Mucosa of descending colon (tissue), 3 donors: Measurements from ENCODE around the gene GSE1. TPM values are rescaled to one million over a fixed set of nuclear protein-coding genes. Genes with fewer than 3 reads are reported as not detected.
A peak's percentile ranks its signal among the peaks of the same experiment; 100 is the strongest.

Experiments
- ATAC-seq: fragments of 200-7000 bp; cut with Tn5 transposase; one replicate; pipeline ENCODE4 v1.9.1; 2020; ENCODE audit warnings: mild to moderate bottlenecking, moderate library complexity
- DNase-seq, 3 donors: peaks; one replicate each; pipeline ENCODE4 v3.0.0-alpha.2; 2020
- H3K36me3 ChIP-seq: fragments of 200-600 bp; one replicate; pipeline ENCODE4 v1.8.0; 2021; ENCODE audit warnings: low read depth, mild to moderate bottlenecking
- H3K4me1 ChIP-seq: fragments of 200-600 bp; one replicate; pipeline ENCODE4 v1.8.0; 2021; ENCODE audit warnings: low read depth, mild to moderate bottlenecking
- H3K4me3 ChIP-seq: fragments of 200-600 bp; one replicate; pipeline ENCODE4 v1.8.0; 2021; ENCODE audit warnings: mild to moderate bottlenecking
- H3K9me3 ChIP-seq: fragments of 200-600 bp; one replicate; pipeline ENCODE4 v1.8.0; 2021; ENCODE audit warnings: mild to moderate bottlenecking
- intact Hi-C, 2 donors: fragments of 100-400 bp; cut with DNase I in 1 of 2; cut with micrococcal nuclease in 1 of 2; formaldehyde crosslinking; loops; one replicate each; pipeline versions ENCODE4 v1.11.0 to v1.11.1; 2022; cut with DNase I, micrococcal nuclease
- total RNA-seq, 3 donors: library from RNA; stranded (reverse); fragmentation: NEBNext Ultra II Directional in 2 of 3; extraction: Animal tissue kit (Norgen Biotek cat#: 25700) in 2 of 3; gene quantifications; one replicate each; pipeline versions ENCODE4 v1.2.1 to v1.2.4, GENCODE V29; 2021 to 2023
- TF ChIP-seq, protein P1 (sequence below): fragments of 200-600 bp; IDR thresholded peaks from one replicate; pipeline ENCODE4 v1.8.0; 2022; ENCODE audit warnings: antibody characterized with exemption, mild to moderate bottlenecking
- donor health status: DM: no; HTN: no; CAD: no; lungs with moderate emphysema.
- donor health status: DM: no; HTN: no; CAD: no.
- donor health status: DM: no; HTN: yes; CAD: no.

The GSE1 gene
- total RNA-seq, 3 donors from 2014 or later, result 107 to 122 (median 107) TPM

DNA sequence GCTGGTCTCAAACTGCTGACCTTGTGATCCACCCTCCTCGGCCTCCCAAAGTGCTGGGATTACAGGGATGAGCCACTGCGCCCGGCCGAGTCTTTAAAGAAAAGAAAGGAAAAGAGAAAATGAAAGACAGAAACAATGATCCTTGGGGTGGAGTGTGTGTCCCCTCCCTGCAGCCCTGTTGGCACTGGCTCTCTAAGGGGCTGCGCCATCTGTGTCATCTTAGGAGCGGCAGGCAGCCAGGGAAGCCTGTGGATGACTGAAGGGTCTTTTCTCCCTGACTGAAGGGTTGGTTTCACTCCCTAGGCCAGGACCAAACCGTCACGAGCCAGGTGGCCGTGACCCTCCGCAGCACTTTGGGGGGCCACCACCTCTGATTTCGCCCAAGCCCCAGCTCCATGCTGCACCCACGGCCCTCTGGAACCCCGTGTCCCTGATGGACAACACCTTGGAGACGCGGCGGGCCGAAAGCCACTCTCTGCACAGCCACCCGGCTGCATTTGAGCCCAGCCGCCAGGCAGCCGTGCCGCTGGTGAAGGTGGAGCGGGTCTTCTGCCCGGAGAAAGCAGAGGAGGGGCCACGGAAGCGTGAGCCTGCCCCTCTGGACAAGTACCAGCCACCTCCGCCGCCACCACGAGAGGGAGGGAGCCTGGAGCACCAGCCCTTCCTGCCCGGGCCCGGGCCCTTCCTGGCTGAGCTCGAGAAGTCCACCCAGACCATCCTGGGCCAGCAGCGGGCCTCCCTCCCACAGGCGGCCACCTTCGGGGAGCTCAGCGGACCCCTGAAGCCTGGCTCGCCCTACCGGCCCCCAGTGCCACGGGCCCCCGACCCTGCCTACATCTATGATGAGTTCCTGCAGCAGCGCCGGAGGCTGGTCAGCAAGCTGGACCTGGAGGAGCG is 48.0 kb downstream of the GSE1 start:
- intact Hi-C loops, result no loop called here
- Histone ChIP-seq H3K4me3 (no peak overlapping the region), H3K4me1 (no peaks in the 10 kb centered on the region), H3K9me3 (no peaks in the 10 kb centered on the region), H3K36me3 (peaks cover 25% of the 10 kb centered on the region)
- TF ChIP-seq, protein P1, sequence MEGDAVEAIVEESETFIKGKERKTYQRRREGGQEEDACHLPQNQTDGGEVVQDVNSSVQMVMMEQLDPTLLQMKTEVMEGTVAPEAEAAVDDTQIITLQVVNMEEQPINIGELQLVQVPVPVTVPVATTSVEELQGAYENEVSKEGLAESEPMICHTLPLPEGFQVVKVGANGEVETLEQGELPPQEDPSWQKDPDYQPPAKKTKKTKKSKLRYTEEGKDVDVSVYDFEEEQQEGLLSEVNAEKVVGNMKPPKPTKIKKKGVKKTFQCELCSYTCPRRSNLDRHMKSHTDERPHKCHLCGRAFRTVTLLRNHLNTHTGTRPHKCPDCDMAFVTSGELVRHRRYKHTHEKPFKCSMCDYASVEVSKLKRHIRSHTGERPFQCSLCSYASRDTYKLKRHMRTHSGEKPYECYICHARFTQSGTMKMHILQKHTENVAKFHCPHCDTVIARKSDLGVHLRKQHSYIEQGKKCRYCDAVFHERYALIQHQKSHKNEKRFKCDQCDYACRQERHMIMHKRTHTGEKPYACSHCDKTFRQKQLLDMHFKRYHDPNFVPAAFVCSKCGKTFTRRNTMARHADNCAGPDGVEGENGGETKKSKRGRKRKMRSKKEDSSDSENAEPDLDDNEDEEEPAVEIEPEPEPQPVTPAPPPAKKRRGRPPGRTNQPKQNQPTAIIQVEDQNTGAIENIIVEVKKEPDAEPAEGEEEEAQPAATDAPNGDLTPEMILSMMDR, result no peak
- no peak for ATAC-seq
- peak in 2 of 3 donors; percentile 27 to 49 for DNase-seq

DNA sequence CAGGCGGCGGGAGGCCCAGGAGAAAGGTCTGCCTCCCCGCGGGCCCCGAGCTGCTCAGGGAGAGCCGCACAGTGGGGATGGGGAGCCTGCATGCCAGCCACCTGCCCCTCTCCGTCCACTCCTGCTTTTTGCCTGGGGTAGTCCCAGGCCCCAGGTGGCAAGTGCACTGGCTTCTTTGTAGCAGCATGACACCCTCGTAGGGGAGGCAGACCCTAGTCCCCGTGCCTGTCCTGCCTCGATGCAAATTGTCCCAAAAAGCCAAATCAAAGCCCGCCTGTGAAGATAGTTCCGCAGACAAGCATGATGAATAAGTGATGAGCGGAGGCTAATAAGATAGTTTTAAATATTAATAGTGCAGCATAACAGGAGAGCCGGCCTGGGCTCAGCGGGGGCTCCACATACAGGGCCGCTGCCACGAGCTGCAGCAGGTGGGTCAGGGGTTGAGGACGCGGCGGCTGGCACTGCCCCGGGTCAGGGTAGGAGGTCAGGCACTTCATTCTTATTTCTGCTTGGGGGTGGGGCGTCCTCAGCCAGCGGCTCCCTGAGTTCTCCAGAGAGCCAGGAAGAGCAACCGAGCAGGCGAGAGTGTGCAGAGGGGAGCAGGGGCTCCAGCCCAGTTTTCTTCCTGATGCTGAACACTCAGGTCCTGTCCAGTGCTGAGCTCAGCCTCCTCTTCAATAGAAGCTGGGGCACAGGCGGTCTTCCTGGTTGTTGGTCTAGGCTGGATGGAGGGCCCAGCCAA is 48.8 kb downstream of the GSE1 start:
- no peak overlapping the region for H3K4me3 ChIP-seq
- H3K36me3 ChIP-seq, result peaks cover 19% of the 10 kb centered on the region
- TF ChIP-seq, protein P1, result no peak
- H3K4me1 ChIP-seq, result no peaks in the 10 kb centered on the region
- intact Hi-C loops, result no loop called here
- DNase-seq (peak in 2 of 3 donors; percentile 21 to 39), ATAC-seq (no peak)
- H3K9me3 ChIP-seq, result no peaks in the 10 kb centered on the region

DNA sequence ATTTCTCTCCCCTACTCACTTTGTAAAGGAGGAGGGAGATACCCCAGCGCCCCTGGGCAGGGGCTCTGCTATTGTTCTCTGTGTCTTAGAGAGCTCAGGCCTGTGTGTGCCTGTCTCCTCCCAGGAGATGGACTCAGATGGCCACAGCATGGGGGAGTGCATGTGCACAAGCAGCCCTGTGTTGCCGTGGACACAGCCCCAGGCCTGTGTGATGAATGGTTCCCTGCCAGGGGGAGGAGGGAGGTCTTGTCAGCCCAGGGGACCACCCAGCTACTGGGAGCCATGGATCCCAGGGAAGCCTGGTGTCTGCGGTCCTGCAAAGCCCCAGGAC is 49.3 kb downstream of the GSE1 start:
- TF ChIP-seq, protein P1, result no peak
- Histone ChIP-seq H3K4me3 (no peak overlapping the region), H3K4me1 (no peaks in the 10 kb centered on the region), H3K36me3 (peaks cover 19% of the 10 kb centered on the region), H3K9me3 (no peaks in the 10 kb centered on the region)
- intact Hi-C loops, result no loop called here
- ATAC-seq (no peak), DNase-seq (no peak)

DNA sequence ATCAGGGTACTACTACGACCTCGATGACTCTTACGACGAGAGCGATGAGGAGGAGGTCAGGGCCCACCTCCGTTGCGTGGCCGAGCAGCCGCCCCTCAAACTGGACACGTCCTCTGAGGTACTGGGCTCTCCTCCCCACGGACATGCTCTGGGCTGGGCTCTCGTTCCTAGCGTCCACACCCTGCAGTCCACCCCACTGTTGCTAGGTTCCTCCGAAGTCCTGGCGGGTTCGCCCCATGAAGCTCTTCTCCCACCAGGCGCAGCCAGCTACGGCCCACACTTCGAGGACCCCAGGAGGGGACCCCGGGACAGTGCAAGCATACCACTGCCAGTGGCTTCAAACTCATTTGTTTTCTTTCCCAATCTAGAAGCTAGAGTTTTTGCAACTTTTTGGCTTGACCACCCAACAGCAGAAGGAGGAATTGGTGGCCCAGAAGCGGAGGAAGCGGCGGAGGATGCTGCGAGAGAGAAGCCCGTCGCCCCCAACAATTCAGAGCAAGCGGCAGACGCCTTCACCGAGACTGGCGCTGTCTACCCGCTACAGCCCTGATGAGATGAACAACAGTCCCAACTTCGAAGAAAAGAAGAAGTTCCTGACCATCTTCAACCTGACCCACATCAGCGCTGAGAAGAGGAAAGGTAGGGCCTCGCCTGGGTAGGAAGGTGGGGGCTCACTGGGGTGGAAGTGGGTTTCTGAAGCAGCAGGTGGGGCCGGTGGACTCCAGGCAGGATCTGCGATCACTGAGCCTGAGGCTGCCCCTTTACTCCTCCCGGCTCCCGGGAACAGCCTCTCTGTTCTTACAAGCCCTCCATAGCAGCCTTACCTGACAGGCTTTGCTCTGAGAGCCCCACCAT is 50.1 kb downstream of the GSE1 start:
- no peak for ATAC-seq
- DNase-seq, result peak in 2 of 3 donors; percentile 16 to 33
- Histone ChIP-seq H3K4me1 (no peaks in the 10 kb centered on the region), H3K36me3 (peaks cover 20% of the 10 kb centered on the region), H3K4me3 (no peak overlapping the region), H3K9me3 (no peaks in the 10 kb centered on the region)
- TF ChIP-seq, protein P1, result no peak
- intact Hi-C loops, result no loop called here

DNA sequence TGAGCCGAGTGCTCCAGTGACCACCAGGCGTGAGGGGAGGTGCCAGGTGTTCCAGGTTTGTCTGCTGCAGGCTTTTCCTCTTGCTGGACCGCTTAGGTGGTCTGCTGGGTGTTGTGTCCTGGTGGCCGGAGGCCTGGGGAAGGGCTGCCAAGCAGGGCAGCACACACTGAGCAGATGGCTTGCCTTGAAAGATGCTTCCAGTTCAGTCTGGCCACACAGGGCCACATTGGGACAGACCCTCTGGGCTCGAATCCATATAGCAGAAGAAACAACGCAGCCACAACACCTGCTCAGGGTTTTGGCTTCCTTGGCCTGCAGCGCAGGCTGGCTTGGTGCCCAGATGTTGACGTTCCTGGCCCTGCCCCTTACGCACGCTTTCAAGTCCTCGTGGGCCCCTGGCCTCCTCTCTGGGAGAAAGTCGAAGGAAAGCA is 50.8 kb downstream of the GSE1 start:
- H3K36me3 ChIP-seq, result peaks cover 22% of the 10 kb centered on the region
- TF ChIP-seq, protein P1, result no peak
- H3K4me3 ChIP-seq, result no peak overlapping the region
- intact Hi-C loops, result no loop called here
- ATAC-seq, result peak; percentile 41
- H3K4me1 ChIP-seq, result no peaks in the 10 kb centered on the region
- H3K9me3 ChIP-seq, result no peaks in the 10 kb centered on the region
- DNase-seq, result peak; percentile 50 to 59 (median 51)
